HepG2 (cell line): ENCODE data around the gene ZFP36. TPM values are rescaled to one million over a fixed set of nuclear protein-coding genes. Genes with fewer than 3 reads are reported as not detected.

Experiments used
- ARNT2 ChIP-seq: sonication (generic); formaldehyde crosslinking; IDR thresholded peaks from 2 replicates; pipeline ENCODE4 v1.8.0; 2022; ENCODE audit warnings: mild to moderate bottlenecking, low read depth, missing genetic modification reagents, moderate library complexity
- BHLHE40 ChIP-seq: IDR thresholded peaks from 2 replicates; pipeline ENCODE4 v1.6.1; 2011; ENCODE audit warnings: low read length, improper control_type of control experiment
- CBX5 ChIP-seq: sonication (generic); formaldehyde crosslinking; IDR thresholded peaks from 2 replicates; pipeline ENCODE4 v1.4.0; 2020; ENCODE audit warnings: missing genetic modification reagents, borderline replicate concordance
- CEBPZ ChIP-seq: IDR thresholded peaks from 2 replicates; pipeline ENCODE4 v1.6.1; 2012; ENCODE audit warnings: low read length, improper control_type of control experiment
- ELF1 ChIP-seq: sonication (generic); formaldehyde crosslinking; IDR thresholded peaks from 2 replicates; pipeline ENCODE4 v1.4.0; 2020; ENCODE audit warnings: missing genetic modification reagents
- FOXP4 ChIP-seq: sonication (generic); formaldehyde crosslinking; IDR thresholded peaks from 2 replicates; pipeline ENCODE4 v1.4.0; 2020; ENCODE audit warnings: missing genetic modification reagents
- ISL2 ChIP-seq: sonication (generic); formaldehyde crosslinking; IDR thresholded peaks from 2 replicates; pipeline ENCODE4 v1.5.0; 2020; ENCODE audit warnings: missing genetic modification reagents
- KAT7 ChIP-seq: IDR thresholded peaks from 2 replicates; pipeline ENCODE4 v1.6.1; 2018; ENCODE audit warnings: borderline replicate concordance, missing compliant biosample characterization
- MAFF ChIP-seq: IDR thresholded peaks from 2 replicates; pipeline ENCODE4 v1.6.1; 2011; ENCODE audit warnings: low read depth, low read length, improper control_type of control experiment
- NCOA1 ChIP-seq: sonication (generic); formaldehyde crosslinking; IDR thresholded peaks from 2 replicates; pipeline ENCODE4 v1.9.0; 2021; ENCODE audit warnings: missing genetic modification reagents
- NFRKB ChIP-seq: fragments of 450-650 bp; IDR thresholded peaks from 2 replicates; pipeline ENCODE4 v1.6.1; 2017
- PLSCR1 ChIP-seq: sonication (generic); formaldehyde crosslinking; IDR thresholded peaks from 2 replicates; pipeline ENCODE4 v1.5.0; 2020; ENCODE audit warnings: missing genetic modification reagents, mild to moderate bottlenecking, borderline replicate concordance
- RNF2 ChIP-seq: fragments of 450-650 bp; conservative IDR thresholded peaks from 2 replicates; pipeline ENCODE4 v1.6.1; 2016; ENCODE audit warnings: low read depth
- TRIM24 ChIP-seq: sonication (generic); formaldehyde crosslinking; IDR thresholded peaks from 2 replicates; pipeline ENCODE4 v1.8.0; 2022; ENCODE audit warnings: mild to moderate bottlenecking, missing genetic modification reagents
- ZFYVE20 ChIP-seq: sonication (generic); formaldehyde crosslinking; IDR thresholded peaks from 2 replicates; pipeline ENCODE4 v1.8.0; 2023; ENCODE audit warnings: low read depth, mild to moderate bottlenecking, moderate library complexity, missing genetic modification reagents, borderline replicate concordance
- ZGPAT ChIP-seq: IDR thresholded peaks from 2 replicates; pipeline ENCODE4 v1.6.1; 2016; ENCODE audit warnings: mild to moderate bottlenecking
- ZMYM3 ChIP-seq: sonication (generic); formaldehyde crosslinking; IDR thresholded peaks from 2 replicates; pipeline ENCODE4 v1.5.1; 2020; ENCODE audit warnings: mild to moderate bottlenecking, missing genetic modification reagents
- ZNF205 ChIP-seq: IDR thresholded peaks from 2 replicates; pipeline ENCODE4 v1.6.1; 2018; ENCODE audit warnings: missing biosample characterization, missing genetic modification reagents
- ZNF275 ChIP-seq: sonication (generic); formaldehyde crosslinking; IDR thresholded peaks from 2 replicates; pipeline ENCODE4 v1.8.0; 2022; ENCODE audit warnings: missing genetic modification reagents, mild to moderate bottlenecking, inconsistent platforms, borderline replicate concordance
- ZNF577 ChIP-seq: sonication (generic); formaldehyde crosslinking; IDR thresholded peaks from 2 replicates; pipeline ENCODE4 v1.4.0; 2020; ENCODE audit warnings: mild to moderate bottlenecking, low read depth, missing genetic modification reagents, borderline replicate concordance
- polyA plus RNA-seq, 8 experiments: library from polyadenylated mRNA; depleted of rRNA in 3 of 8; stranded (reverse) in 7 of 8; unstranded in 1 of 8; fragments of >200 nt; fragmentation: Illumina TruSeq in 4 of 8; extraction: Trizol in 4 of 8; gene quantifications; 2 replicates each; pipeline versions ENCODE4 v1.2.1 to v1.2.3, GENCODE V29; 2011 to 2016; ENCODE audit warnings: low read depth in 4 of 8, missing spikeins in 1 of 8, mixed read lengths in 1 of 8; ENCODE audit not compliant: insufficient read depth in 1 of 8
- total RNA-seq, 5 experiments: library from RNA; depleted of rRNA; stranded (reverse); fragments of >200 nt; fragmentation: Illumina TruSeq; extraction: Trizol; gene quantifications; 2 replicates each; pipeline ENCODE4 v1.2.3, GENCODE V29; 2016; ENCODE audit warnings: low read depth in 1 of 5

The ZFP36 gene
- total and polyA plus RNA-seq, 2 of the 13 experiments (the other 11 are each of a cell fraction or from before 2014, with no cell fraction given): 1.4 to 1.7 TPM

- TF ChIP-seq ZMYM3 (CRISPR knock-in tag) (no peak), NCOA1 (CRISPR knock-in tag) (no peak), KAT7 (CRISPR knock-in tag) (peak; percentile 91; the same call in 1 of the 2 replicates), ISL2 (CRISPR knock-in tag) (no peak), RNF2 (no peak), NFRKB (no peak), ZNF577 (CRISPR knock-in tag) (no peak), ZNF205 (CRISPR knock-in tag) (no peak), FOXP4 (no peak), ZGPAT (CRISPR knock-in tag) (peak; percentile 50; the same call in 1 of the 2 replicates), BHLHE40 (no peak), CEBPZ (no peak), TRIM24 (CRISPR knock-in tag) (no peak), CBX5 (CRISPR knock-in tag) (no peak), MAFF (no peak), ARNT2 (CRISPR knock-in tag) (0 out of 2 replicates have a peak, but pooled peaks have one; percentile 16), ELF1 (no peak), ZFYVE20 (CRISPR knock-in tag) (no peak), PLSCR1 (CRISPR knock-in tag) (no peak), ZNF275 (CRISPR knock-in tag) (peak; percentile 6; the same call in 1 of the 2 replicates)
These were observed 3.6 kb downstream of the ZFP36 start (continued) for GRCh38 chr19:39410017-39410830.
